Cerebellar nuclear complex (tissue), 1 donor: ENCODE data around the gene ZNF646.

Experiments used
- DNase-seq, 2 experiments: peaks; one replicate each; lab custom pipeline; 2025; lab: John Stamatoyannopoulos, UW

ZNF646 gene

DNA sequence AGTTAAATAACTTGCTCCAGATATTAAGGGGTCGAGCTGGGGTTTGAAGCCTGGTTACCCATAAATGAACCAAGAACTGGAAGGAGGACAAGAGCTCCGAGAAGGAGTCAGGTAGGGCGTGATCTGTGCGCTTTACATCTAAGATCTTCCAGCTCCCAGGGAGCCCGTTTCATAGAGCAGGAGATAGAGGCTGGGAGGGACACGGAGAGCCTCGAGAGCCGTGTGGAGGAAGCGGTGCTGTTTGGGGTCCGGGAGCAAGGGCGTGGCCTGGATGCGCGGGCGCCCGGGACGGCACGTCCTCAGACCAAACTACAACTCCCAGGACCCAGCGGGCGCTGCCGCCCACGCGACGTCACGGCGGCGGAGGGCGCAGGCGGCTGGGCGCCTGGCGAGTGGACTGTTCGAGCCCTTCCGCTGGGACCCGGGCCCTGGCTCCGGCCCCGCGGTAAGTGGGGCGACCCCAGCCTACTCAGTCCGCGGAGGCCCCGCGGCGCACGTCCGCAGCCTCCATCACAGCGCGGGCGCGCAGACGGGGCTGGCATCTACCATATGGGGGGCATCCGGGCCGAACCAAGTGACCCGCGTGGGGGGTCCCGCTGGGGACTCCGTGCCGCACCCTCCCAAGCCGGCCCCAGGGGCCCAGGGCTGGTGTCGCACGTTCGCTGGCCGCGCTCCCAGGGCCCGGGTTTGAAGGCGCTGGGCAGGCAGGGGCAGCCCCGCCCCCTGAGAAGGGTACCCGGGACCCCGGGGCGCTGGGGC lies 34.0 kb downstream of the ZNF646 start, which contains the start of gene BCKDK:
Gene BCKDK (plus strand): TSS at position 352 of the 759 bp plus-strand sequence. CDS start 838 bp downstream, outside the sequence.
- peak in 1 of 2 experiments; percentile 40 for DNase-seq

DNA sequence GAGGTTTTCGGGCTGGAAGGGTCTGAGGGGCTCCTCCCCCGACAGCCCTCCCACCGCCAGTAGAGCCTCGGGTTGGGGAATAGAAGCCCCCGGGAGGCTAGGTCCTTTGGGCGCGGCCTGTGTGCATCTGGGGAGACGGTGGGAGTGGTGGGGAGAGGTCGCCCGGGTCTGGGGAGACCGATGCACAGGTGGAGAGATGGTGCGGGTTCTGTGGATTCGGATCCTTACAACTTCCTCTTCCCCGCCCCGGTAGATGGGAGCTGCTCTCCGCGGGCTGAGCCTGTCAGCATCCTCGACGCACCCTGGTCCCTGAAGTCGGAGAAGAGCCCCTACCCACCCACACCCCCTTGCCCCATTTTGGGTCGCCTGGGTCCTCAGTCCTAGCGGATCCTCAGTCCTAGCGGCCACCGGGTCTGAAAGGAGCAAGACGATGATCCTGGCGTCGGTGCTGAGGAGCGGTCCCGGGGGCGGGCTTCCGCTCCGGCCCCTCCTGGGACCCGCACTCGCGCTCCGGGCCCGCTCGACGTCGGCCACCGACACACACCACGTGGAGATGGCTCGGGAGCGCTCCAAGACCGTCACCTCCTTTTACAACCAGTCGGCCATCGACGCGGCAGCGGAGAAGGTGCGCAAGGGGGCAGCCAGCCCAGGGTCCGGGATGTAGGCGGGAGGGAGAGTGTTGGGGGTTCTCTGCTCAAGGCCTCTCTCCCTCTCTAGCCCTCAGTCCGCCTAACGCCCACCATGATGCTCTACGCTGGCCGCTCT lies 34.8 kb downstream of the ZNF646 start:
- no peak for DNase-seq

DNA sequence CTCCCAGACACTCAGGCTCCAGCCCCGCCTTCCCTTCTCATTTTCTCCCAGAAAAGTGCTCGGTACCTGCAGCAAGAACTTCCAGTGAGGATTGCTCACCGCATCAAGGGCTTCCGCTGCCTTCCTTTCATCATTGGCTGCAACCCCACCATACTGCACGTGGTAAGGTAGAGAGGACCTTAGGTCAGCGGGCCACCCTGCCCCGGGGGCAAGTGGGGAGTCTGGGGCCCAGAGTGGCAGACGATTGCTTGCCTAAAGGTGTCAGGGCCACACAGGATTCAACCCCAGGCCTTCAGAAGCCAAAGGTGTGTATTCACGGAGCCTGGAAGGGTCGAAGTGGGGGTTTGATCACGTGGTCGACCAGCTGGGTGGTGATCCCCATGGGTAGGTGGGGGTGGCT lies 35.4 kb downstream of the ZNF646 start:
- DNase-seq = no peak

DNA sequence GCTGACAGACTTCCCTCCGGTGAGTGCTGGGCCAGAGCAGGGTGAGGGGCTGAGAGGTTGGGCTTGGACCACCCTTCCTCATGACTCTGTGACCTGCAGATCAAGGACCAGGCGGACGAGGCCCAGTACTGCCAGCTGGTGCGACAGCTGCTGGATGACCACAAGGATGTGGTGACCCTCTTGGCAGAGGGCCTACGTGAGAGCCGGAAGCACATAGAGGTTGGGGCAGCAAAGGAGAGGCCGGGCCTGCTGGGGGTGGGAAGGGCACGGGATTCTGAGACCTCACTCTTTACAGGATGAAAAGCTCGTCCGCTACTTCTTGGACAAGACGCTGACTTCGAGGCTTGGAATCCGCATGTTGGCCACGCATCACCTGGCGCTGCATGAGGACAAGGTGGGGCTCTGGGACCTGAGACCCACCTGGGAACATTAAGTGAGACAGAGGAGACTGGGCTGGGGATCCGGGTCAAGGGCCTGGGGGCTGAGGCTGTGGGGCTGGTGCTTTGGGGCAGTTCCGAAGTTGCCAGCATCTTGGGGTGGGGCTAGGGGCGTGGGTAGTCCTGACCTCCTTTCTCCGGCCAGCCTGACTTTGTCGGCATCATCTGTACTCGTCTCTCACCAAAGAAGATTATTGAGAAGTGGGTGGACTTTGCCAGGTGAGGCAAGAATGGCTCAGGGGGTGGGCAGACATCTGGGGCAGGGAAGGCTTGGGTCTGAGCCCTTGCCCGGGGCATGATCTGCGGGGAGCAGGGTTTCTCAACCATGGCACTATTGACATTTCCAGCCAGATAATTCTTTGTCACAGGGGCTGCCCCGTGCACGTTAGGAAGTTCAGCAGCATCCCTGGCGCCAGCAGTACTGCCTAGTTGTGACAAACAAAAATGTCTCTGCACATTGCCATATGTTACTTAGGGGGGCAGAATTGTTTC lies 36.1 kb downstream of the ZNF646 start:
- no peak for DNase-seq

DNA sequence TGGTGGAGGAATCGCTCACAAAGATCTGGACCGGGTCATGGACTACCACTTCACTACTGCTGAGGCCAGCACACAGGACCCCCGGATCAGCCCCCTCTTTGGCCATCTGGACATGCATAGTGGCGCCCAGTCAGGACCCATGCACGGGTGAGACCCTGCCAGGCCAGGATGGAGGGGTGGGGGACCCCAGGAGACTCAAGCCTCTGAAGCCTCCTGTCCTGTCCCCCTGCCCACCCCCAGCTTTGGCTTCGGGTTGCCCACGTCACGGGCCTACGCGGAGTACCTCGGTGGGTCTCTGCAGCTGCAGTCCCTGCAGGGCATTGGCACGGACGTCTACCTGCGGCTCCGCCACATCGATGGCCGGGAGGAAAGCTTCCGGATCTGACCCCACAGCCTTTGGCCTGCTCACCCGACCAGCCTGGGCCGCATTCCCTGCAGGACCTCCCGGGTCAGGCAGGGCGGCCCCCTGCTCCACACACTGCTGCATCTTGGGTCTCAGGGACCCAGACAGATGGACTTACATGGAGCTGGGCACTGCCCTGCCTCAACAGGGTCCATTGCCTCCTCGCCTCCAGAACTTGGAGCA lies 37.8 kb downstream of the ZNF646 start:
- no peak for DNase-seq

DNA sequence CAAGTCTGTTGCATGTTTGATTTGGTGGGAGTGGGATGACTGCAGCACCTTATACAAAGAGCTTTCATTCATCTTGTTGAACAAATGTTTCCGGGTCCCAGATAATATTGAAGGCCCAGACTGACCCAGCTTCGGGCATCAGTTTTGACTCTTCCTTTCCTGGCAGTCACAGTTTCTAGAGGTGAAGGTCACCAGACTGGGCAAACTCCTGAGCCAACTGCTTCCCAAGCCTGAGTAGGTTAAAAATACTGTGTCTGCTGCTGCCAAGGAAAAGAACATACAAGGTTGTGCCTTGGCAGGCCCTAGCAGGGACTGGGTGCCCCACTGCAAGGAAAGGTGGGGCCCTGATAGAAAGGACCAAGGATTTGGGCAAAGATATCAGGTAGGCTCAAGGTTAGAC lies 38.5 kb downstream of the ZNF646 start:
- no peak for DNase-seq

DNA sequence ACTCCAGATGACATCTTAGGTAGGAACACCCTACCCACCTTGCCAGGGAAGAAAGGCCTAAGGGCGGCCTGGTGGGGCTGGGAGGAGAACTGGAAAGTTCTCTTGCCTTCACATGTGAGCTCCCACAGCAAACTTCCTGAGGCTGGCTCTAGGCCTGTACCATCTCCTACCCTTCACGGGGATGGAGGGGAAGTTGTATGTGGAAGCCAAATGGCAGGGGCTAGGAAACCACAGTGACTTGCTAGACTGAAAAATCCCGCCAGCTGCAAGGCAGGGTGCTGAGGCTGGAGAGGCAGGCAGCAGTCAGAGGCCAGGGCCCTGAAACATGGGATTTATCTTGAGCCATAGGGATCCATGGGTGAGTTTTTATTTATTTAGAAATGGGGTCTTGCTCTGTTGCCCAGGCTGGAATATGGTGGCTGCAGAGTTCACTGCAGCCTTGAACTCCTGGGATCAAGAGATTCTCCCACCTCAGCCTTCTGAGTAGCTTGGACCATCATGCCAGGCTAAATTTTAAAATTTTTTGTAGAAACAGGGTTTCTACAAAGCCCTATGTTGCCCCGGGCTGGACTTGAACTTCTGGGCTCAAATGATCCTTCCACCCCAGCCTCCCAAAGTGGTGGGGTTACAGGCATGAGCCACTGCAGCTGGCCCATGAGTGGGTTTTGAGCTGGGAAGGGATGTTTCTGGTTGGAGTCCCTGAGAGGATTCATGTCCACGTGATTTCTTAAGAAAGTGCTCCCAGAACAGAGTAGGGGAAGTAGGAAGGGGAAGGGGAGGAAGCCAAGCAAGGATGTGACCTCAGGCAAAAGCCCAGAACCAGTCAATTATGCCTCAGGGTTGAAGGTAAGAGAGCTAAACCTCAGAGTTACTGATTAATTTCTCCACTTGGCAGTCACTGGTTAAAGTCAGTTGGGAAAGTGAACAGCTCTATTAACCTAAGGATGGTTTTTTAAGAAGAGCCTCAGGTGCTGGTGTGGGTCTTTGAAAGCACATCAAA lies 39.2 kb downstream of the ZNF646 start:
- DNase-seq = no peak

DNA sequence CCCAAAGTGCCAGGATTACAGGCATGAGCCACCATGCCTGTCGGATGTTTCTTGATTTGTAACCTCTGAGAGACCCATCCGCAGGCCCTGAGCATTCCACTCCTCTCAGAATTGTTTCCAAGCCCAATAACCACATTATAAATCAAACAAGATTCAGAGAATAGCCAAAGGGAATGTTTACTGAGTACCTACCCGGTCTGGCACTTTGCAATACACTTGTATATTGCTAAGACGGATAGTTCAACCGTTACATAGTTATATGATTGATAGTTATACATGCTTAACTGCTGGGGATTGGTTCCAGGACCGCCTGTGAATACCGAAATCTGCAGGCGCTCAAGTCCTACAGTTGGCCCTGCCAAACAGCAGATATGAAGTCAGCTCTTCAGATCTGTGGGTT lies 40.2 kb downstream of the ZNF646 start:
- no peak for DNase-seq

DNA sequence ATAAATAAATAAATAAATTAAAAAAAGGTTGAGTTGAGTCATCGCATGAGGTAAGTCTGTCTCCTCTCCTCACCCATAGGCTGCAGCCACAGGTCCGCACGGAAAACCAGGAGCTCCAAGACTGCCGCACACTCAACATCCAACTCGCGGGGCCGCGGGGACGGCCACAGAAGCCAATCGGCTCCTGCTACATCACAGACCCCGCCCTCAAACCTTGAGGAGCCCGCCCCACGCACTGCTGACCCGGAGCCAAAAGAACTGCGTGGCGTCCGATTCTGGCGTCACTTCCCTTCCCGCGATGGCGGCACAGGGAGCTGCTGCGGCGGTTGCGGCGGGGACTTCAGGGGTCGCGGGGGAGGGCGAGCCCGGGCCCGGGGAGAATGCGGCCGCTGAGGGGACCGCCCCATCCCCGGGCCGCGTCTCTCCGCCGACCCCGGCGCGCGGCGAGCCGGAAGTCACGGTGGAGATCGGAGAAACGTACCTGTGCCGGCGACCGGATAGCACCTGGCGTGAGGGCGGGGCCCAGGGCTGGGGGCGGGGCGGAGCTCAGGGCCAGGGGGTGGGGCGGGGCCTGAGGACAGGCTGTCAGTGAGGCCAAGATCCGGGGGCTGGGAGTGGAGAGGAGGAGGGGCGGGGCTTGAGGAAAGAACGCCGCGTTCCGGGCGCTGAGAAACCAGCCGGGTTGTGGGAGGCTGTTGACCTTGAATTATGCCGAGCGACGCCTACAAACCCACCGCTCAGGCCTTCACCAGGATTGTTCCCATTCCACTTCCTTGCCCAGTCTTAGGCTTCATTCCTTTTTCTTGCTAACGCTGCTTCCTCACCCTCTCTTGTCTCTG lies 43.4 kb downstream of the ZNF646 start, which contains the start of gene KAT8:
Gene KAT8 (plus strand): TSS at position 281 of the 839 bp plus-strand sequence. CDS start 18 bp downstream, at position 299.
- DNase-seq = peak; percentile 90 to 95

DNA sequence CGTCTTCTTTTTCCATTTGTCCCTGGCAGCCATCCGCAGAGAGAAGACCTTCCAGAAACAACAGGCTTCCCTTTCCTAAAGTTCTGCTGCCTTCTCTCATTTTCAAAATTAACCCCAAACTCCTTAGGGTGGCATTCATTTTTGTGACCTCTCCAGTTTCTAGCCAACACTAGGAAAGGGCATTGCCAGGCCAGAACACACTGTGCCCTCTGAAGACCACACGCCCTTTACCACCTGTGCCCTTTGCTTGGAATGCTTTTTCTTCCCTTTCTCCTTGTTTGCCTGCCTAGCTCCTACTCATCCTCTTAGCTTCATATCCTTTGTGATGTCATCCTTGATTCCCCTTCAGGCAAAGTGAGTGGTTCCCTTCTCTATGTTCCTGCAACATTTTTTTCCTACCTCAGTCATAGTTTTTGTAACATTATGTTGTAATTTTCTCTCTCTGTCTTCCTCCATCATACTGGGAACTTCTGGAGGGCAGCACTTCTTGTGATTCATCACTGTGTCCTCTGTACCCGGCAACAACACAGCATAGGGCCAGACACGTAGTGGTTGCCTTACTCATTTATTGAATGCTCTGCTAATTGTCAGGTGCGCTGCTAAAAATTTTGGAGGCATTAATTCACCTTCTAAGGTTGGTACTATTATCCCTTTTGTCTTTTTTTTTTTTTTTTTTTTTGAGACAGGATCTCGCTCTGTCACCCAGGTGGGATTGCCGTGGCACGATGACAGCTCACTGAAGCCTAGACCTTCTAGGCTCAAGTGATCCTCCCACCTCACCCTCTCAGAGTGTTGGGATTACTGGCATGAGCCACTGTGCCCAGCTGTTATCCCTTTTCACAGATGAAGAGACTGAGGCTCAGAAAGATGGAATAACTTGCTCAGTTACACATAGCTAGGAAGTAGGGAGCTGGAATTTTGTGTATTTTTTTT lies 44.3 kb downstream of the ZNF646 start:
- DNase-seq = no peak

DNA sequence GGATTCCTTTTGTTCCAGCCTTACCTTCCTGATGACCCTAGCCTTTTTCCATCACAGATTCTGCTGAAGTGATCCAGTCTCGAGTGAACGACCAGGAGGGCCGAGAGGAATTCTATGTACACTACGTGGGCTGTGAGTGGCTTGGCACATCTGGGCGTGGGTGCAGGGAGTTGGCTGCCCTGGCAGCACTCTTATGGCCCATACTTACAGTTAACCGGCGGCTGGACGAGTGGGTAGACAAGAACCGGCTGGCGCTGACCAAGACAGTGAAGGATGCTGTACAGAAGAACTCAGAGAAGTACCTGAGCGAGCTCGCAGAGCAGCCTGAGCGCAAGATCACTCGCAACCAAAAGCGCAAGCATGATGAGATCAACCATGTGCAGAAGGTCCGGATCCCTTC lies 45.9 kb downstream of the ZNF646 start:
- DNase-seq = no peak

DNA sequence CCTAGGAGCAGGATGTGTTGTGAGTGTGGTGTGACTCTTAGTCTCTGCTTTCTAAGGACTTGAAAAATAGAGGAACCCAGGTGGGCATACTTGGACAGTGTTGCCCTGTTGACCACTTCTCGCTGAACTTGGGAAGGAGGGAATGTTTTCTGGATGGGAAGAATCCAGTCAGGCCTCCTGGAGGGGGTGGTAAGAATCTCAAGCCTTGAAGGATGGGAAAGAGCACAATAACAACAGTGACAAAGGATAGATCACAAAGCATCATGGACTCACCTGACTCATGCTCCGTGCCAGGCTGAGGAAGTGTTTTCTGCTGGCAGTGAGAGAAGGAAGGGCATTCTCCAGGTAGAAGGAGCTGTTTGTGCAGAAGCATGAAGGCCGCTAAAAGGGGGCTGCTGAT lies 51.6 kb downstream of the ZNF646 start:
- DNase-seq = no peak

DNA sequence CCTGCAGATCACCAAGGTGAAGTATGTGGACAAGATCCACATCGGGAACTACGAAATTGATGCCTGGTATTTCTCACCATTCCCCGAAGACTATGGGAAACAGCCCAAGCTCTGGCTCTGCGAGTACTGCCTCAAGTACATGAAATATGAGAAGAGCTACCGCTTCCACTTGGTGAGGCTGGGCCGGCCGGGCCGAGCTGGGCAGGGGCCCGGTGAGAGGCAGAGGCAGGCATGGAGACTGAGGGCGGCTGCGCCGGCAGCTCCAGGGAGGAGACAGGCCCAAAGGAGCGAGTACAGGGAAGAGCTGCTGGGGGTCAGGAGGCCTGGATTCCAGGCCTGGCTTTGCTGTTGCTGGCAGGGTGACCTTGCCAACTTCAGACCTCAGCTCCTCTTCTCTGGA lies 53.0 kb downstream of the ZNF646 start:
- no peak for DNase-seq

DNA sequence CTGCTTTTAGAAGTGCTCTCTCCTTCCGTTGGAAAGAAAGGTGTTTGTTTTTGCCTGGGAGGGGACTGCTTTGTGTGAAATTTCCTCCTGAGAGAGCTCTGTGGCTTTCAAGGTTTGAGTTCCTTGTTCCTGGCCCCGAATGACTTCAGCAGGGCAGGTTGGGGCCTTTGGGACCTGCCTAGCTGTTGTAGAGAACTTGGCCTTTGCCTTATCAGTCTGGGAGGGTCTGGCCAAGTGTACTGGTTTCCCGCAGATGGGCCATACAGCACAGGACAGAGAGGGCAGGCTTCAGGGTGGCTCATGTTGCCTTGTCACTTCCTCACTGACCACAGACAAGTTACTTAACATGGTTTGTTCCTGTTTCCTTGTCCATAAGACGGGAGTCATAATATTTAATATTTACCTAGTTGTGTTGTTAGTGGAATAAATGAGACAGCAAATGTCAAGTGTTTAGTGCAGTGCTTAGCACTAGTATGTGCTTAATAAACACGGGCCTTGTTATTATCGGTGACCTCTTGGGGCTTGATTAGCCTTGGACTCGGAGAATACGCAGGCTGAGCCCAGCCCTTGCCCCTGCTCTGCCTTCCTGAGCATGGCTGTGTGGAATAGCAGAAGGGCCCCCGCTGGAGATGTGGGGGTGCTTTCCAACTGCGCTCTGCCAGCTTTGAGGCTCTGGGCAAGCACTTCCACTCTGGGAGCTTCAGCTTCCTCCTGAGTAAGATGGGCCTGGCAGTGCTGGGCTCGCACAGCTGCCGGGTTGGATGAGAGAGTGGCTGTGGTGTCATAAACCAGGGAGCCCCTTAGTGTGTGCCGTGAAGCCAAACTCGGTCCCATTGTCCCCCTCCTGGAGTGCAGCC lies 54.7 kb downstream of the ZNF646 start:
- no peak for DNase-seq

DNA sequence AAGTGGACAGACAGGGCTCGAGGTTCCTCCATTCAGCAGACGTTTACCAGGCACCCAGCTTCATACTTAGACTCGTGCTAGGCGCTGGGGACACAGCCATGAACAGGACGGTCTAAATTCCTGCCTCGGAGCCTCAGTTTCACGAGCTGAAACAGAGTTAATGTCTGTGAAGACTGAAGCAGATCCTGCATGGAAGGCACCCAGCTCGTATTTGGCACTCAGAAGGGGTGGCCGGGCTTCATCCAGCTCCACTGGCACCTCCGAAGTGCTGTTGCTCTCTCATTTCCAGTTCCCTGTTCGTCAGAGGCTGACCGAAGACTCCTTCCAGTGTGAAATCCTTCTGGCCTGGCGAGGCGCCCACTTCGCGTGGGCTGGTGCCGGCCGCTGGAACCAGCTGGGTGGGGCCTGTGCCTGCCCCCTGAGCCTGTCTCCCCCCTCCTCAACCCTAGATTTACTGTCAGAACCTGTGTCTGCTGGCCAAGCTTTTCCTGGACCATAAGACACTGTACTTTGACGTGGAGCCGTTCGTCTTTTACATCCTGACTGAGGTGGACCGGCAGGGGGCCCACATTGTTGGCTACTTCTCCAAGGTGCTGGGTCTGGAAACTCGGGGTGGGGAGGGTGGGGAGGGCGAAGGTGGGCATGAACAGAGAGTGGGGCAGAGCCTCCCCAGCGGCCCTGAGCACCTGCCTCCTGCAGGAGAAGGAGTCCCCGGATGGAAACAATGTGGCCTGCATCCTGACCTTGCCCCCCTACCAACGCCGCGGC lies 55.5 kb downstream of the ZNF646 start:
- no peak for DNase-seq

DNA sequence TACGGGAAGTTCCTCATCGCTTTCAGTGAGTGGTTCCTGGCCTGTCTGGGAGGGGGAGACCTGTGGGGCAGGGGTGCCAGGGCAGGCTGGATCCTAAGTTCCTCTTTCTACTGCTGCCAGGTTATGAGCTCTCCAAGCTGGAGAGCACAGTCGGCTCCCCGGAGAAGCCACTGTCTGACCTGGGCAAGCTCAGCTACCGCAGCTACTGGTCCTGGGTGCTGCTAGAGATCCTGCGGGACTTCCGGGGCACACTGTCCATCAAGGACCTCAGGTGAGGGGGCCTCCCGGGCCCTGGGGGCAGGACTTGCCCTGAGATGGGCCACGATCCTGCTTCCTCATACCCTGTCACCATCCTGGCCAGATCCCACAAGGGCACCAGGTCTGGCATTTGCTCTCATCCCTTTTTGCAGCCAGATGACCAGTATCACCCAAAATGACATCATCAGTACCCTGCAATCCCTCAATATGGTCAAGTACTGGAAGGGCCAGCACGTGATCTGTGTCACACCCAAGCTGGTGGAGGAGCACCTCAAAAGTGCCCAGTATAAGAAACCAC lies 56.2 kb downstream of the ZNF646 start:
- no peak for DNase-seq
